ENCODE measurements around the gene KLRD1.
"Not testable (repeated sequence)": the region's sequence is repeated elsewhere in the genome, so short reads cannot be mapped to it uniquely, and the experiment has no call there.

KLRD1 gene

DNA sequence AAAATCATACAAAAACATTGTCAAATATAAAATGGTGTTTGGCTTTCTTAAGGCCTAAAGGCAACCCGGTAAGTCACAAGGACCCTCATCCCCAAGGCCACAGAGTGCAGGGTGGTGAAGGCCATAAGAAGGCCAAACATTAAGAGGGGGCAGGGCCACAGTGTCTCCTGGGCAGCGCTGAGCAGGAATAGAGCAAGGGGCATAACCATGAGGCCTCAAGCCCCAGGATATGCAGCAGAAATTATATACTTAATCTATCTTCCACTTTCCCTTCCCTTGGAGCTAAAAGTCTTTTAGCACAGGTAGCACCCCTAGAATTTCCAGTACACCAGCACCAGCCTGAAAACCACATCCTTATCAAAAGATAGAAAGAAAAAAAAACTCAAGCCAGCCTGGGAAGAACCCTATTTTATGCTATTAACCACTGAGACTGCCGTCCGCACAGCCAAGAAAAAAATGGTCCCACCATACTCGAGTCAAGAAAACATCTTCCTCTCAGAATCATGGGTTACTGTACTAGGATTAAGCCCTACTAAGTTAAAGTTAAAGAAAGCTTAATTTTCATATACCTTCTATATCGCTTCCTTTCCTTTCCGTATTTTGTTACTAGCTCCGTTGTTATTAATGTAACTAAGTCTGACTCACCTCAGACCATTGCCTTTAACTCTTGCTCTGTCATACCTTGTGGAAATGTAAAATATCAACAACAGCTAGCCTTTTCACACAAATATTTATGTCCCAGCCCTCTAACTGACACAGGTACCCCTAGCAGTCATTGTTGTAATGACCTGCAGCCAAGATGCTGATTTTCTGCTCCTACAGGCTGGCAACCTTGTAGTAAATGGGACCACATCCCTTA lies 62.1 kb downstream of the KLRD1 start:
- DNase-seq, result no peak

- not testable (repeated sequence) for DNase-seq
Measured at GRCh38 chr12:10371893-10372535, 64.3 kb downstream of the KLRD1 start.

GRCh38 chr12:10372559-10372958 lies 64.9 kb downstream of the KLRD1 start:
- no peak for DNase-seq

- no peak for DNase-seq
Measured at GRCh38 chr12:10374624-10375018, 67.0 kb downstream of the KLRD1 start.

GRCh38 chr12:10378737-10379136 lies 71.1 kb downstream of the KLRD1 start:
- DNase-seq, result not testable (repeated sequence)

Data from NCI-H748 treated with DMSO at 0.1 percent for 48 hours (cell line).